GM18951 (cell line): Measurements from ENCODE around the gene RBM19.

ENCODE experiments used
- POLR2A ChIP-seq: IDR thresholded peaks from 4 replicates; pipeline ENCODE4 v1.6.1; 2011; ENCODE audit warnings: mild to moderate bottlenecking; ENCODE audit not compliant: insufficient read length, insufficient read depth; ENCODE audit errors: extremely low read depth
- in situ Hi-C: fragments of 300-500 bp; cut with MboI; formaldehyde crosslinking; loops from one replicate; pipeline ENCODE4 v1.12.0; 2022; ENCODE audit warnings: low sequenced_read_pairs, mixed read lengths, inconsistent platforms; ENCODE audit not compliant: unreplicated experiment

Gene RBM19

GRCh38 chr12:113997365-113997764 is 31.2 kb upstream of the RBM19 start:
- TF ChIP-seq POLR2A: no peak
- in situ Hi-C loops: loop anchor here (25.0 kb wide), 1 partner anchor 1915 kb away; no protein-coding TSS in a partner anchor

DNA sequence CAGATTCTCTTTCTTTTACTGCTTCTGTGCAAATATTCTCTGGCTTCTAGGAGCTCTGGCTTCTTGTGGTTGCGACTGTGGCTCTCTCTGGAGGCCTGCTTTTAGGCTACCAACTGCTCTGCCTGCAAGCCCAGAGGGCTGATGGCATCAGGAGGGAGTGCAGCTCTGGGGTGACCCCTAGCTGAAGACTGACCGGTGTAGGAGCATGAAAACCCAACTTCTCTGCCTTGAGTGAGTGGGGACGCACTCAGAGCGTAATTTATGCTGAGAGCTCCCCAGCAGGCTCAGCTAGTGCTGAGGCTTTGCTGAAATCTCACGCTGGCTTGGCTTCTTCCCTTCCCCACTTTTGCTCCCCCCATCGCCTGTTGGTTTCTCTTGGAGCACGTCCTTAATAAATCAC is 29.9 kb upstream of the RBM19 start:
- in situ Hi-C loops: loop anchor here (25.0 kb wide), 1 partner anchor 1916 kb away; no protein-coding TSS in a partner anchor
- no peak for TF ChIP-seq POLR2A

DNA sequence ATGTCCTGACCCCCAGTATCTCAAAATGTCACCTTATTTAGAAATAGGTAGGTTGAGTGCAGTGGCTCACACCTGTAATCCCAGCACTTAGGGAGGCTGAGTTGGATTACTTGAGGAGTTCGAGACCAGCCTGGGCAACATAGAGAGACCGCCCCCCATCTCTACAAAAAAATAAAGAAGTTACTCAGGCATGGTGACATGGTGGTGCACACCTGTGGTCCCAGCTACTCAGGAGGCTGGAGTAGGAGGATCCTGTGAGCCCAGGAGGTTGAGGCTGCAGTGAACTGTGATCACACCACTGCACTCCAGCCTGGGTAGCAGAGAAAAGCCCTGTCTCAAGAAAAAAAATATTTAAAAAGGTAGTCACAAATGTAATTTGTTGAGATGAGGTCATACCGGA is 27.9 kb upstream of the RBM19 start:
- in situ Hi-C loops: loop anchor here (25.0 kb wide), 1 partner anchor 1918 kb away; no protein-coding TSS in a partner anchor
- no peak for TF ChIP-seq POLR2A

DNA sequence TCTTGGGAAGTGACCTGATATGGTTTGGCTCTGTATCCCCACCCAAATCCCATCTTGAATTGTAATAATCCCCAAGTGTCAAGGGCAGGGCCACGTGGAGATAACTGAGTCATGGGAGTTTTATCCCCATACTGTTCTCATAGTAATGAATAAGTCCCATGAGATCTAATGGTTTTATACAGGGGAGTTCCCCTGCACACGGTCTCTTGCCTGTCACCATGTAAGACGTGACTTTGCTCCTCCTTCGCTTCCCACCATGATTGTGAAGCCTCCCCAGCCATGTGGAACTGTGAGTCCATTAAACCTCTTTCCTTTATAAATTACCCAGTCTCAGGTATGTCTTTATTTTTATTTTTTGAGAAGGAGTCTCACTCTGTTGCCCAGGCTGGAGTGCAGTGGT is 26.6 kb upstream of the RBM19 start:
- in situ Hi-C loops: loop anchor here (25.0 kb wide), 1 partner anchor 1920 kb away; no protein-coding TSS in a partner anchor

DNA sequence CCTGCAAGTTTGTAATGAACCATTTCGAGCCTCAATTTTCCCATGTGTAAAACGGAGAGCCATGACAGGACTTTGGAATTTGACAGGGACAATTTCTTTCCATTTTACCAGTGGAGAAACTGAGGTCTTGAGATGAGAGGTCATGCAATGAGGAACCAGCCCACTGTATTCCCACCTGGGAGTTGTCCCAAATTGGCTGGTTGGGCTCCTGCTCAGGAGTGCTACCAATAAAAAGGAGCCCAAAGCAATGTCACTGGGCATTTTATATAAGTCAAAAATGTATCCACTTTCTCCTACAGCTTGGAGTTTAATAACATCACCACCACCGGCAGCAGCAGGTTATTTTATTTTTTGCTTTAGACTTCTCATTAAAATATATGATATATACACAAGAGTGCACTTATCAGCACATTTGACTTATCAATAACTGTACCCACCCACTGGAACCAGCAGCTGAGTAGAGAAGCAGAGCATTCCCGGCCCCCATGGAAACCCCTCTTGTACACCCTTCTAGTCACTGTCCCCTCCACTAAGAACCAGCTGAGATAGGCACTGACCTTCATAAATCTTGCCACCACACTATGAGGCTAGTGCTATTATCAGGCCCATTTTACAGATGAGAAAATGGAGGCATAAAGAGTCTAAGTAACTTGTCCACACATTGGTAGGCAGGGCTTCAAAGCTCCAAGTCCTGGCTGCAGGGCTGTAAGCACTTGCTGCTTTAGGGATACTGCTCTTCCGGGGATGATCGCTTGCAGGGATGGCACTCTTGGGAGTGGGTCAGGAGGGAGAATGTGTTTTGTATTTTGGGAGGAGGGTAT is 25.3 kb upstream of the RBM19 start:
- no peak for TF ChIP-seq POLR2A
- in situ Hi-C loops: loop anchor here (25.0 kb wide), 1 partner anchor 1921 kb away; no protein-coding TSS in a partner anchor

- TF ChIP-seq POLR2A: no peak
- in situ Hi-C loops: loop anchor here (25.0 kb wide), 1 partner anchor 1922 kb away; no protein-coding TSS in a partner anchor
Observed at GRCh38 chr12:113990250-113991223, 24.4 kb upstream of the RBM19 start.

- in situ Hi-C loops: loop anchor here (10.0 to 25.0 kb wide), 2 partner anchors 516 to 1923 kb away; no protein-coding TSS in a partner anchor
- no peak for TF ChIP-seq POLR2A
Observed at GRCh38 chr12:113988976-113989375, 22.9 kb upstream of the RBM19 start.

GRCh38 chr12:113988064-113988451 is 21.9 kb upstream of the RBM19 start:
- in situ Hi-C loops: loop anchor here (10.0 to 25.0 kb wide), 2 partner anchors 517 to 1924 kb away; no protein-coding TSS in a partner anchor
- TF ChIP-seq POLR2A: no peak

GRCh38 chr12:113987261-113988063 is 21.3 kb upstream of the RBM19 start:
- in situ Hi-C loops: loop anchor here (10.0 to 25.0 kb wide), 2 partner anchors 517 to 1925 kb away; no protein-coding TSS in a partner anchor

DNA sequence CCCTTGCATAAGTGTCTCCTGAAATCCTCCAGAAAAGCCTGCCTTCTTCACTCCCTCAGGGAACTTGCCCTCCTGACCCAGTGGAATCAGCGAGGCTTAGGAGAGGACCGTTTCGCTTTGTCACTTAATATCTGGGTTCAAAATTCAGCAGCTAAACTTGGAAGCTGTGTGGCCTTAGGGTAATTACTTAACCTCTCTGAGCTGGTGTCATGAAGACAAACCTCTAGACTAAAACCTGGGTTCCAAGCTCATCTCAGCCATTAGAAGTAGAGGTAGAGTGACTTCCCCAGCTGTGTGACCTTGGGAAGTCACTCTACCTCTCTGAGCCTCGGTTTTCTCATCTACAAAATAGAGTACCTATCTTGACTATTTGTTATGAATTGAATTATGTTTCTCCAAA is 18.3 kb upstream of the RBM19 start:
- in situ Hi-C loops: loop anchor here (10.0 to 25.0 kb wide), 2 partner anchors 520 to 1928 kb away; no protein-coding TSS in a partner anchor
- no peak for TF ChIP-seq POLR2A

More at GRCh38 chr12:113987261-113988063, 21.3 kb upstream of the RBM19 start:
- no peak for TF ChIP-seq POLR2A

DNA sequence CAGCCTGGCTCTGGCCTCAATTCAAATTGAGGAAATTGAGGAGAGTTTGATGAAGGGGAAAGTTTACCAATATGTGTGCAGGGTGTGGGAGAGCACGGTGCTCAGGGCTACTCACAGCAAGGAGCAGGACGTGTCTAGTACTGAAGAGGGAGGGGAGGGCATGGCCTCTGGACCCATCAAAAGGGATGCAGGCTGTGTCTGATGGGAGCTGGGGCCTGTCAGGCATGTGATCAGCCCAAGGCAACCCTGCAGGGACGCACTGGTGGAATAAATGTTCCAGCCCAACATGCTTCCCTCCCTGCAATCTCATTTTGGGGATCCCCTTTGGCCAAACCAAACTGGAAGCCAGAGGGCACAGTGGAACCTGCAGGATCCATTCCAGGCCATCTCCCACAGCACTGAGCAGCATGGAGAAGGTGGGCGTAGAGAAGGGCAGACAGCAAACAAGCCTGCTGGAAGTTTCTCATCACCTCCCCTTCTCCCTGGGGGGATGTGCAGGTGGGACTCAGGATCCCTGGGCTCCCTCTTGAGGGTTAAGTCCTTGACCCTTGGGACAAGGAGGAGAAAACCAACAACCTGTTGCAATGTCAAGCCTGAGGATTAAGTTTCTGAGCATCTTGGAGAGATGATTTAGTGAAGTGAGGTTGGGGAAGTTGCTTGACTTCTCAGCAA is 17.8 kb upstream of the RBM19 start:
- TF ChIP-seq POLR2A: no peak
- in situ Hi-C loops: loop anchor here (10.0 to 25.0 kb wide), 2 partner anchors 521 to 1928 kb away; no protein-coding TSS in a partner anchor
